Measurements from ENCODE around the gene PEMT.

DNA sequence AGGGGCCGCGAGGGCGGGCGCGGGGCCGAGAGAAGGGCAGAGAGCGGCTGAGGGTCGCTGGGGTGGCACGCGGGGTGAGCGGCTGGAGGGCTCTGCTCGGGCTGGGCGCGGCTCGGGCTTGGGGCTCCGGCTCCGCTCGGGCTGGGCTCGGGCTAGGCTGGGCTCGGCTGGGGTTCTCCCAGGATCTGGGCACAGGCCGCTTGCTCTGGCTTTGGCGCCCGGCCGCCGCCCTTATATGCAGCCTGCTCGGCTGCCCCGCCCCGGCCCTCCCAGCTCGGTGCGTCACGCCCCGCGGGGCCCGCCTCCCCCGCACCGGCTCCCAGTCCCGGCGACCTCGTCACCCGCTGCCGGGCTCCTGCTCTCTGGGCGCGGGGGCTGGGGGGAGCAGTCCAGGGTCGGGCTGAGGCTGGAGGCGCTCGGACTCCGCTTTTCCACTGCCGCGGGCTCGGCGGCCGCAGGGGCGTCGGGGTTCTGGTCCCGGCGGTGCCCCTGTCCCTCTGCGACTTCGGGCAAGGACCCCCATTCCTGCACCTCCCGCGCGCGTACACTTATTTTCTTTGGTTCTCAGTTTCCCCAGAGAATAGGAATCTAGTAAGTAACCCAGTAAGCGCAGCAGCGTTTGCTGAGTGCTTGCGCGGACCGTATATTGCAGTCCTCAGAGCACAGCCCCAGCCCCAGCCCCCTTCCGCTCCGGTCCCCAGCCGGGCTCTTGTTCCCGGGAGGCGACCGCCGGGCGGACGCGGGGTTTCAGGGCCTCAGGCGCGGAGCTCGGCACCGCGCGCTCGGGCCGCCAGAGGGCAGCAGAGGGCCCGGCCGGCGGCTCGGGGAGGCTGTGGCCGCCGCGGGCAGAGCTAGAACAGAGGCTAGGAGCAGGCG lies 95.1 kb downstream of the PEMT start, which contains the start of gene RASD1:
- TF ChIP-seq, protein P1, sequence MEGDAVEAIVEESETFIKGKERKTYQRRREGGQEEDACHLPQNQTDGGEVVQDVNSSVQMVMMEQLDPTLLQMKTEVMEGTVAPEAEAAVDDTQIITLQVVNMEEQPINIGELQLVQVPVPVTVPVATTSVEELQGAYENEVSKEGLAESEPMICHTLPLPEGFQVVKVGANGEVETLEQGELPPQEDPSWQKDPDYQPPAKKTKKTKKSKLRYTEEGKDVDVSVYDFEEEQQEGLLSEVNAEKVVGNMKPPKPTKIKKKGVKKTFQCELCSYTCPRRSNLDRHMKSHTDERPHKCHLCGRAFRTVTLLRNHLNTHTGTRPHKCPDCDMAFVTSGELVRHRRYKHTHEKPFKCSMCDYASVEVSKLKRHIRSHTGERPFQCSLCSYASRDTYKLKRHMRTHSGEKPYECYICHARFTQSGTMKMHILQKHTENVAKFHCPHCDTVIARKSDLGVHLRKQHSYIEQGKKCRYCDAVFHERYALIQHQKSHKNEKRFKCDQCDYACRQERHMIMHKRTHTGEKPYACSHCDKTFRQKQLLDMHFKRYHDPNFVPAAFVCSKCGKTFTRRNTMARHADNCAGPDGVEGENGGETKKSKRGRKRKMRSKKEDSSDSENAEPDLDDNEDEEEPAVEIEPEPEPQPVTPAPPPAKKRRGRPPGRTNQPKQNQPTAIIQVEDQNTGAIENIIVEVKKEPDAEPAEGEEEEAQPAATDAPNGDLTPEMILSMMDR (IDR thresholded peaks at IDR 0.05): peak; percentile 94
- no peak for TF ChIP-seq EZH2 (IDR thresholded peaks at IDR 0.05; ENCODE audit: borderline replicate concordance, insufficient read depth, low read depth, low read length, poor library complexity, severe bottlenecking)
